ENCODE data around the gene ZCCHC2.
A peak's percentile ranks its signal among the peaks of the same experiment; 100 is the strongest.

ZCCHC2 gene

GRCh38 chr18:62510789-62511188, 12.0 kb upstream of the ZCCHC2 start:
- no peak for DNase-seq (ENCODE audit: low read depth)

GRCh38 chr18:62512532-62512931, 10.3 kb upstream of the ZCCHC2 start:
- DNase-seq (ENCODE audit: low read depth): no peak

DNA sequence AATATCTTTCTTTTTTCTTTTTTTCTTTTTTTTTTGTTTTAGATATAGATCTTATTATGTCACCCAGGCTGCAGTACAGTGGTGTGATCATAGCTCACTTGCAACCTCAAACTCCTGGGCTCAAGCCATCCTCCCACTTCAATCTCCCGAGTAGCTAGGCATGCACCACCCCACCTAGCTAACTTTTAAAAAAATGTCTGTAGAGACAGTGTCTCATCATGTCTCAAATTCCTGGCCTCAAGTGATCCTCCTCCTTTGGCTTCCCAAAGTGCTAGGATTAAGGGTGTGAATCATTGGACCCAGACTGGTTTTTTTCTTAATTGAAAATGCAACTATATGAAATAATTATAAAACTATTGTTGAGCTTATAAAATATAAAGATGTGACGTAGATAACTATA, 9.8 kb upstream of the ZCCHC2 start:
- no peak for DNase-seq (ENCODE audit: low read depth)

- no peak for DNase-seq (ENCODE audit: low read depth)
These were observed 8.3 kb upstream of the ZCCHC2 start for GRCh38 chr18:62514570-62514969.

DNA sequence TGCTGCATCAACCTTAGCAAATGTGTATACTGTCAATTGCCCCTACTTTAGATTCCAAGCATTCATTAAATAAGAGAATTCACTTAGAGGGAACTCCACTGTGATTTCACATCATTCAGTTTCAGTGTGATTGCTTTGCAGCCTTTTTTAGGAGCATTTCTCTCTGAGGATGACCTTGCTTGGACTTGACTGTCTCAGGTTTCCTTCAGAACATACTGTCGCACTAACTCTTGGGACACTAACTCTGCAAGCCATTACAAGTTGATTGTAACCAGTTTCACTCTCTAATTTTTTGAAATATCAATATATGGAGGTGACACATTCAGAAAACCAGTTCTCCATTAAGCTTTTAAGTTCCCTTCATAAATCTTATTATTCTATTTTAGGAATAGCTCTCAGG, 6.6 kb upstream of the ZCCHC2 start:
- DNase-seq (ENCODE audit: low read depth): no peak

GRCh38 chr18:62518460-62519375, 4.1 kb upstream of the ZCCHC2 start:
- DNase-seq (ENCODE audit: low read depth): no peak

- DNase-seq (ENCODE audit: low read depth): no peak
These were observed 3.1 kb upstream of the ZCCHC2 start for GRCh38 chr18:62519684-62520083.

DNA sequence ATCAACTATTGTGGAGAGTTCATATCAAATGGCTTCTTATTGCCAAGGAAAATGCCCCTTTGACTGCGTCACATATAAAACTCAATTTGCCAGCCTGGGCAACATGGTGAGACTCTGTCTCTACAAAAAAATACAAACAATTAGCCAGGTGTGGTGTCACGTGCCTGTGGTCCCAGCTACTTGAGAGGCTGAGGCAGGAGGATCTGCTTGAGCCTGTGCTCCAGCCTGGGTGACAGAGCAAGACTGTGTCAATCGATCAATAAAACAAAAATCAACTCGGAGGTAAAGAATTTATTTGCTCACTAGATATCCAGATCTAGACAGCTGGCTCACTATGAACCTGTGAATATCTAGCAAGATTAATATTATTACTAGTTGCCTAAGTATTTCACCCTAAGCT, 1.7 kb upstream of the ZCCHC2 start:
- no peak for DNase-seq (ENCODE audit: low read depth)

DNA sequence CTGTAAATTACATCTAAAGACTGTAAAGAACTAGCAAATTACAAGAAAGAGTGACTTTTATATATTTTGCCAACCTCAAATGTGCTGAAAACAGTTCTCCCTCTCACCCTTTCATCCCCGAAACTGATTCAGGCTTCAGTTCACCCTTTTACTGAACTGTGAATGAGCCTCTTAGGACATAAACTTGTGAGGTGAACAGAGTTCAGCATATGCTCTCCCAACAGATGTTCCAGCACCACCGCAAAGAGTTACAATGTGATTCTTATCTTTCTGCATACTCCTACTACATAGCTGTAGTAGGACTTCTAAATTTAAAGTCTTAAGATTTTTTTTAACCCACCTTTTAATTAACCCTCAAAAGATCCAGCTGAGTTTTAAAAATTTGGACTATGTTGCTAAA, 1.2 kb upstream of the ZCCHC2 start:
- no peak for DNase-seq (ENCODE audit: low read depth)

GRCh38 chr18:62522178-62522503, 684 bp upstream of the ZCCHC2 start:
- no peak for DNase-seq (ENCODE audit: low read depth)

GRCh38 chr18:62523255-62523588, 397 bp downstream of the ZCCHC2 start:
- DNase-seq (ENCODE audit: low read depth): no peak

GRCh38 chr18:62523631-62524439, 1.0 kb downstream of the ZCCHC2 start:
- no peak for DNase-seq (ENCODE audit: low read depth)

GRCh38 chr18:62524440-62525200, 1.8 kb downstream of the ZCCHC2 start:
- no peak for DNase-seq (ENCODE audit: low read depth)

DNA sequence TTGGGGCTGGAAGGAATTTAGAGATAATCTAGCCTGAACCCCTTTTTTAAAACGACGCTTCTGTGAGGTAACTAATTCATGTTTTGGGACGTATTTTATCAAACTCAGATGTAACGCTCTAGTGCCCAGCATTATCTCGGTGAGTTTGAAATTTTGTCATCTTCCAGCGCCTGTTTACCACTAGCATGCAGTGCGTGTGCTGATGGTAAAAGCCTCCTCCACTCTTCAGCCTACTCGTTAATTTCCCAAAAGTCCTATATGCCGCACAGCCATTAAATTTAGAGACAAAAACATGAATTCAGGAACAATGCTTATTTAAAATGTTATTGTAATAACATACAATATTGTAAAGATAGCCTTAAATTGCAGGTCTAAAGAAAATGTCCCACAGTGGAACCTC, 2.8 kb downstream of the ZCCHC2 start:
- no peak for DNase-seq (ENCODE audit: low read depth)

- peak; percentile 47 for DNase-seq (ENCODE audit: low read depth)
These were observed 3.5 kb downstream of the ZCCHC2 start for GRCh38 chr18:62526098-62527025.

DNA sequence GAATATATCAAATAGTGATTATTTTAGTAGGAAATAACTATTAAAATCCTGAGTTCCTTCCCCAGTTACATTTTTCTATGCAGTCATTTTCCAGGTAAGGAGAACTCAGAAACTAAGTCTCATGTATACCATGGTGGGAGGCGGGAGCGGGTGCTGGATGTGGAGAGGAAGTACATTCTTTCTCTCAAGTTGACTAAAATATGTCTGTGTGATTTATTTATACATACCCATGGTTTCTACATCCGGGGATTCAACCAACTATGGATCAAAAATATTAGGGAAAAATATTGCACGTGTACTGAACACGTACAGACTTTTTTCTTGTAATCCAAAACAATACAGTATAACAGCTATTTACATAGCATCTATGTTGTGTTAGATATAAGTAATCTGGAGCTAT, 6.8 kb downstream of the ZCCHC2 start:
- no peak for DNase-seq (ENCODE audit: low read depth)

GRCh38 chr18:62531078-62531477, 8.3 kb downstream of the ZCCHC2 start:
- DNase-seq (ENCODE audit: low read depth): no peak

DNA sequence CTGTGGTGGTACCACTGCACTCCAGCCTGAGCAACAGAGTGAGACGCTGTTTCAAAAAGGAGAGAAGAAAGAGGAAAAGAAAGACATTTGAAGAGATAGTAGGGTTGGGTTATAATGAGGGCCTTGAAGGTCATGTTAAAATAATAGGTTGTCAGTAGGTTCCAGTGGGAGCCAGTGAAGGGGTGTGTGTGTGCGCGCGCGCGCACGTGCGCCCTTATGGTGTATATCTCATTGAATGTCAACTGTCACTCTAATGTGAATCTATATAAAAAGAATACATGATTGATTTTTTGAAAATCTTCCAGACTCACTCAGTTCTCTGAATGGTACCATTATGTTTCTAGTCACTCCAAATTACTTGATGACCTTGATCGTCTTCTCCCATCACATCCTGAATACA, 9.1 kb downstream of the ZCCHC2 start:
- DNase-seq (ENCODE audit: low read depth): no peak

- no peak for DNase-seq (ENCODE audit: low read depth)
These were observed 13.2 kb downstream of the ZCCHC2 start for GRCh38 chr18:62536005-62536404.

- no peak for DNase-seq (ENCODE audit: low read depth)
These were observed 14.4 kb downstream of the ZCCHC2 start for GRCh38 chr18:62537042-62537894.

GRCh38 chr18:62537946-62538345, 15.1 kb downstream of the ZCCHC2 start:
- DNase-seq (ENCODE audit: low read depth): no peak
